Tibial nerve (tissue), 4 donors: ENCODE data around the gene PLEKHA7. TPM values are rescaled to one million over a fixed set of nuclear protein-coding genes. Genes with fewer than 3 reads are reported as not detected.

Experiments used
- DNase-seq, 2 donors: peaks; one replicate each; pipeline ENCODE4 v3.0.0-alpha.2; 2019; ENCODE audit warnings: low spot score in 2 of 2
- H3K27ac ChIP-seq, 4 donors: fragments of 200-600 bp; sonication (generic) in 3 of 4; one replicate each; pipeline ENCODE4 v1.5.1; 2017 to 2019; ENCODE audit warnings: mild to moderate bottlenecking in 1 of 4
- H3K27me3 ChIP-seq, 2 donors: fragments of 200-600 bp; sonication (generic) in 1 of 2; one replicate each; pipeline versions ENCODE4 v1.5.1 to v1.6.0; 2017 to 2019
- H3K36me3 ChIP-seq, 3 donors: fragments of 200-600 bp; sonication (generic); one replicate each; pipeline ENCODE4 v1.5.1; 2018 to 2019
- H3K4me1 ChIP-seq, 4 donors: fragments of 200-600 bp; sonication (generic) in 3 of 4; one replicate each; pipeline ENCODE4 v1.5.1; 2017 to 2019
- H3K4me3 ChIP-seq, 4 donors: fragments of 200-600 bp; sonication (generic) in 3 of 4; one replicate each; pipeline ENCODE4 v1.5.1; 2017 to 2019; ENCODE audit warnings: mild to moderate bottlenecking in 1 of 4, moderate library complexity in 1 of 4
- H3K9me3 ChIP-seq, 4 donors: fragments of 200-600 bp; sonication (generic) in 3 of 4; one replicate each; pipeline ENCODE4 v1.5.1; 2017 to 2019
- EP300 ChIP-seq, 2 donors: sonication (generic); formaldehyde crosslinking; IDR thresholded peaks; one replicate each; pipeline ENCODE4 v1.6.1; 2017; ENCODE audit warnings: antibody characterized with exemption in 2 of 2, mild to moderate bottlenecking in 1 of 2
- POLR2A ChIP-seq, 2 donors: fragments of 450-650 bp; IDR thresholded peaks; one replicate each; pipeline ENCODE4 v1.6.1; 2017; ENCODE audit warnings: antibody characterized with exemption in 2 of 2, mild to moderate bottlenecking in 2 of 2, moderate library complexity in 2 of 2
- WGBS, 2 donors: methylation state at CpG; one replicate each; pipeline ENCODE4 v1.1.5; 2018; 5-methylcytosine and 5-hydroxymethylcytosine counted together
- total RNA-seq, 4 donors: library from RNA; depleted of rRNA; stranded (reverse); fragments of >200 nt; gene quantifications; one replicate each; pipeline ENCODE4 v1.1.0, GENCODE V29; 2016
- TF ChIP-seq, protein P1 (sequence below), 5 experiments: fragments of 200-600 bp in 3 of 5; fragments of 450-650 bp in 2 of 5; sonication (generic) in 3 of 5; IDR thresholded peaks; one replicate each; pipeline ENCODE4 v1.5.1; 2016 to 2019; ENCODE audit warnings: antibody characterized with exemption in 5 of 5, mild to moderate bottlenecking in 3 of 5, moderate library complexity in 2 of 5

Gene PLEKHA7
- total RNA-seq, 4 donors from 2014 or later, result 41.6 to 56.7 (median 50.1) TPM

DNA sequence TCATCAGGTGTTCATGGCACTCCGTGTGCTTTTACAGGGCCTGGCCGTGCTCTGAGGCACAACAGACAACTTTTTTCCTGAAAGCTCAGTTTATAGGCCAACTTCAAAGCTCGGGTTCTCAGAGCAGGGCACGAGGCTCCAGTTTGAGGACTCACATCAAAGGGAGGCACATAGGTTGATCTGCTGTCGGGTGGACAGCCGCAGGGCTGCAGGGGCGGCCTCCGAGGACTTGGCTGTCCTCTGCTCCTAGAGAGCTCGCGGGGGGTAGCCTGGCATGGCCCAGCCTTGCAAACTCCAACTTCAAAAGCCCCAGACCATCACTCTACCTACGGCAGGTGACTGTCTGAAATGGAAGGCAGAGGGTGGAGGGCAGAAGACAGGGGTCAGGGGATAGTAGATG, 244.2 kb downstream of the PLEKHA7 start:
- no peak for TF ChIP-seq EP300 (IDR thresholded peaks at IDR 0.05)
- no peak for TF ChIP-seq POLR2A (IDR thresholded peaks at IDR 0.05)
- TF ChIP-seq, protein P1, sequence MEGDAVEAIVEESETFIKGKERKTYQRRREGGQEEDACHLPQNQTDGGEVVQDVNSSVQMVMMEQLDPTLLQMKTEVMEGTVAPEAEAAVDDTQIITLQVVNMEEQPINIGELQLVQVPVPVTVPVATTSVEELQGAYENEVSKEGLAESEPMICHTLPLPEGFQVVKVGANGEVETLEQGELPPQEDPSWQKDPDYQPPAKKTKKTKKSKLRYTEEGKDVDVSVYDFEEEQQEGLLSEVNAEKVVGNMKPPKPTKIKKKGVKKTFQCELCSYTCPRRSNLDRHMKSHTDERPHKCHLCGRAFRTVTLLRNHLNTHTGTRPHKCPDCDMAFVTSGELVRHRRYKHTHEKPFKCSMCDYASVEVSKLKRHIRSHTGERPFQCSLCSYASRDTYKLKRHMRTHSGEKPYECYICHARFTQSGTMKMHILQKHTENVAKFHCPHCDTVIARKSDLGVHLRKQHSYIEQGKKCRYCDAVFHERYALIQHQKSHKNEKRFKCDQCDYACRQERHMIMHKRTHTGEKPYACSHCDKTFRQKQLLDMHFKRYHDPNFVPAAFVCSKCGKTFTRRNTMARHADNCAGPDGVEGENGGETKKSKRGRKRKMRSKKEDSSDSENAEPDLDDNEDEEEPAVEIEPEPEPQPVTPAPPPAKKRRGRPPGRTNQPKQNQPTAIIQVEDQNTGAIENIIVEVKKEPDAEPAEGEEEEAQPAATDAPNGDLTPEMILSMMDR (IDR thresholded peaks at IDR 0.05), result no peak
- 67 to 73% methylated on average over 10 to 11 of the region's 11 CpGs for WGBS, 2 donors
- no peak overlapping the region for H3K4me3 ChIP-seq
- H3K36me3 ChIP-seq, result no peaks in the 10 kb centered on the region
- no peak for DNase-seq
- no peaks in the 10 kb centered on the region for H3K4me1 ChIP-seq
- no peak overlapping the region for H3K27ac ChIP-seq
- H3K27me3 ChIP-seq, result no peaks in the 10 kb centered on the region
- no peaks in the 10 kb centered on the region for H3K9me3 ChIP-seq

DNA sequence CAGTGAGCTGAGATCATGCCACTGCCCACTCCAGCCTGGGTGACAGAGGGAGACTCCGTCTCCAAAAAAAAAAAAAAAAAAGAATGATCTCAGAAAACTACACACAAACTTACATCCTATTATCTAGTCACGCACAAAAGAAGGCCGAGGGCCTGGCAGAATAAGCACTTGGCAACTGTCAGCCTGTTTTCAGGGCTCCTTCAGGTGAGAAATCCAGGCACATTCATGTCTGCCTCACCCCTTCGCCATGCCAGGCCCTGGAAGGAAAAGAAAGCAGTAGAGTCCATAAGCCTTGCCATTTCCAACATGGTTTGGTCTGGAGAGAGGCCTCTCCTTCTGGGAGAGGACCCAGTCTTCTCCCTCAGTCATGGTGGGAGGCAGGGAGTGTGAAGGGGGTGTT, 244.8 kb downstream of the PLEKHA7 start:
- H3K4me3 ChIP-seq, result no peak overlapping the region
- no peaks in the 10 kb centered on the region for H3K9me3 ChIP-seq
- no peaks in the 10 kb centered on the region for H3K36me3 ChIP-seq
- TF ChIP-seq POLR2A (IDR thresholded peaks at IDR 0.05) (no peak), EP300 (IDR thresholded peaks at IDR 0.05) (no peak)
- TF ChIP-seq, protein P1 (IDR thresholded peaks at IDR 0.05), result no peak
- no peaks in the 10 kb centered on the region for H3K4me1 ChIP-seq
- DNase-seq, result no peak
- no peaks in the 10 kb centered on the region for H3K27me3 ChIP-seq
- H3K27ac ChIP-seq, result no peak overlapping the region
- 92 to 97% methylated on average over 4 of the region's 4 CpGs for WGBS, 2 donors

DNA sequence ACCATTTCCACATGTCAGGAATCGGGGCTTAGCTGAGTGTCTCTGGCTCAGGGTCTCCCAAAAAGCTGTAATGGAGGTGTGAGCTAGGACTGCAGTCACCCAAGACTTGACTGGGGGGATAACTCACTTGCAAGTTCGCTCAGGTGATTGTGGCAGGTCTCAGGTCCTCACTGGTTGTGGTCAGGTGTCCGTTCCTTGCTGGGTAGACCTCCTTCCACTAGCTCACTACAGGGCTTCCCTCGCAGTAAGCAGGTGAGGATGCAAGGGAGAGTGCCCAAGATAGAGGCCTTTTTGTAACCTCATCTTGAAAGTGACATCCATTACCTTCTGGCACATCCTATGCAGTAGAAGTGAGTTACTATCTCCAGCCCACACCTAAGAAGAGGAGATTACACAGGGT, 246.3 kb downstream of the PLEKHA7 start:
- TF ChIP-seq POLR2A (IDR thresholded peaks at IDR 0.05), result no peak
- TF ChIP-seq, protein P1 (IDR thresholded peaks at IDR 0.05), result no peak
- TF ChIP-seq EP300 (IDR thresholded peaks at IDR 0.05), result no peak
- Histone ChIP-seq H3K9me3 (no peaks in the 10 kb centered on the region), H3K4me3 (no peak overlapping the region), H3K36me3 (no peaks in the 10 kb centered on the region), H3K4me1 (no peaks in the 10 kb centered on the region), H3K27ac (no peak overlapping the region), H3K27me3 (no peaks in the 10 kb centered on the region)
- peak in 1 of 2 donors; percentile 1 for DNase-seq
- 81 to 82% methylated on average over 4 of the region's 4 CpGs for WGBS, 2 donors

DNA sequence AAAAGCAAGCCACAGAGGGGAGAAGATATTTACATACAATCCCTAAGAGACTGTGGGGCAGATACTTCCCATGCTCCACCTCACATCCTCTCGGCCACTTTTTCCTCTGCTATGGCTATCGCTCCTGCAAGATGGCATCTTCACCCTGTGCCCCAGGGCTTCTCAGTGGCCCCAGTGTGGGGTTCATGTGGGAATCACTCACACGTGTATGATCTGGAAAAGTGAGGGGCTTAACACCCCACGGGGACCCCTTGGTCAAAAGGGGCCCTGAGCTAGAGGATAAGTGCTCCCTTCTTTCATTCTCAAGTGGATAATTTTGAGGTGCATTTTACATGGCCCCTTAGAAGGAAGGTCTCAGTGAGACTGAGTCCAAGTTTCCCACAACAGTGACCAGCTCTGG, 247.1 kb downstream of the PLEKHA7 start:
- DNase-seq, result peak in 1 of 2 donors; percentile 0
- no peaks in the 10 kb centered on the region for H3K9me3 ChIP-seq
- H3K4me1 ChIP-seq, result no peaks in the 10 kb centered on the region
- no peaks in the 10 kb centered on the region for H3K36me3 ChIP-seq
- H3K27ac ChIP-seq, result no peak overlapping the region
- H3K27me3 ChIP-seq, result no peaks in the 10 kb centered on the region
- no peak for TF ChIP-seq POLR2A (IDR thresholded peaks at IDR 0.05)
- TF ChIP-seq, protein P1 (IDR thresholded peaks at IDR 0.05), result no peak
- TF ChIP-seq EP300 (IDR thresholded peaks at IDR 0.05), result no peak
- H3K4me3 ChIP-seq, result no peak overlapping the region
- WGBS, 2 donors, result 73 to 77% methylated on average over 4 of the region's 4 CpGs

DNA sequence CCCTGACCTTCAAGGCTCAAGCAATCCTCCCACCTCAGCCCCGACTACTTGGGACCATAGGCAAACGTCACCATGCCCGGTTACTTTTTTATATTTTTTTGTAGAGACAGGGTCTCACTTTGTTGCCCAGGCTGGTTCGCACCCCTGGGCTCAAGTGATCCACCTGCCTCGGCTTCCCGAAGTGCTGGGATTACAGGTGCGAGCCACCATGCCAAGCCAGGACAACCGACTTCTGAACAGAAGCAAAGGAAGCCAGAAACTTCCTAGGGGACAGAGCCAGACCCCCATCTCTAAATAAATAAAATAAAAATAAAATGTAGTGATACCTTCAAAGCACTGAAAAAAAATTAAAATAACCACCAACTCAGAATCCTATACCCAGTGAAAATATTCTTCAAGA, 249.3 kb downstream of the PLEKHA7 start:
- TF ChIP-seq POLR2A (IDR thresholded peaks at IDR 0.05), result no peak
- TF ChIP-seq, protein P1 (IDR thresholded peaks at IDR 0.05), result no peak
- Histone ChIP-seq H3K27ac (no peak overlapping the region), H3K27me3 (no peaks in the 10 kb centered on the region), H3K9me3 (no peaks in the 10 kb centered on the region), H3K4me3 (no peak overlapping the region), H3K4me1 (no peaks in the 10 kb centered on the region), H3K36me3 (no peaks in the 10 kb centered on the region)
- peak in 1 of 2 donors; percentile 0 for DNase-seq
- 88 to 94% methylated on average over 8 of the region's 8 CpGs for WGBS, 2 donors
